RWPE2 (cell line): ENCODE measurements around the gene TMEM9.

Source experiments
- ATAC-seq: fragments of 200-7000 bp; cut with Tn5 transposase; 3 replicates; pipeline ENCODE4 v1.9.1; 2021; ENCODE audit warnings: low read depth
- DNase-seq: peaks from one replicate; pipeline ENCODE4 v3.0.0-alpha.2; 2020; ENCODE audit warnings: low spot score
- H3K27ac ChIP-seq: fragments of 450-650 bp; 2 replicates; pipeline ENCODE4 v1.5.1; 2017; ENCODE audit warnings: mild to moderate bottlenecking; ENCODE audit not compliant: poor library complexity, severe bottlenecking
- H3K27me3 ChIP-seq: fragments of 250-450 bp; sonication (Bioruptor Pico); 2 replicates; pipeline ENCODE4 v1.5.1; 2021; ENCODE audit warnings: mild to moderate bottlenecking, moderate library complexity; ENCODE audit not compliant: insufficient read depth, poor library complexity, severe bottlenecking
- H3K36me3 ChIP-seq: fragments of 250-450 bp; sonication (Bioruptor Pico); 2 replicates; pipeline ENCODE4 v1.5.1; 2020; ENCODE audit warnings: low read depth, mild to moderate bottlenecking, moderate library complexity
- H3K4me1 ChIP-seq: fragments of 250-450 bp; sonication (Bioruptor Pico); 2 replicates; pipeline ENCODE4 v1.5.1; 2021; ENCODE audit warnings: mild to moderate bottlenecking, moderate library complexity; ENCODE audit not compliant: insufficient read depth, poor library complexity, severe bottlenecking
- H3K4me3 ChIP-seq: fragments of 250-450 bp; sonication (Bioruptor Pico); 2 replicates; pipeline ENCODE4 v1.5.1; 2021; ENCODE audit warnings: mild to moderate bottlenecking, moderate library complexity; ENCODE audit not compliant: severe bottlenecking
- H3K9me3 ChIP-seq: fragments of 250-450 bp; sonication (Bioruptor Pico); 2 replicates; pipeline ENCODE4 v1.5.1; 2021; ENCODE audit warnings: mild to moderate bottlenecking, moderate library complexity; ENCODE audit not compliant: severe bottlenecking
- CTCF ChIP-seq: fragments of 450-650 bp; IDR thresholded peaks from one replicate; pipeline ENCODE4 v1.5.1; 2017; ENCODE audit warnings: mild to moderate bottlenecking, moderate library complexity; ENCODE audit not compliant: poor library complexity, severe bottlenecking

Gene TMEM9

GRCh38 chr1:201137579-201138310 lies 16.5 kb downstream of the TMEM9 start:
- TF ChIP-seq CTCF, result no peak
- Histone ChIP-seq H3K4me1 (no peaks in the 10 kb centered on the region), H3K9me3 (no peaks in the 10 kb centered on the region), H3K4me3 (no peak overlapping the region), H3K27ac (no peak overlapping the region), H3K27me3 (no peaks in the 10 kb centered on the region), H3K36me3 (peaks cover 27% of the 10 kb centered on the region)
- ATAC-seq, result peak; percentile 54
- DNase-seq, result no peak

- Histone ChIP-seq H3K4me3 (no peak overlapping the region), H3K36me3 (peaks cover 20% of the 10 kb centered on the region), H3K27me3 (no peaks in the 10 kb centered on the region), H3K9me3 (no peaks in the 10 kb centered on the region), H3K27ac (no peak overlapping the region), H3K4me1 (no peaks in the 10 kb centered on the region)
- DNase-seq (no peak), ATAC-seq (no peak)
- no peak for TF ChIP-seq CTCF
Observed at GRCh38 chr1:201137024-201137392, 17.3 kb downstream of the TMEM9 start.

DNA sequence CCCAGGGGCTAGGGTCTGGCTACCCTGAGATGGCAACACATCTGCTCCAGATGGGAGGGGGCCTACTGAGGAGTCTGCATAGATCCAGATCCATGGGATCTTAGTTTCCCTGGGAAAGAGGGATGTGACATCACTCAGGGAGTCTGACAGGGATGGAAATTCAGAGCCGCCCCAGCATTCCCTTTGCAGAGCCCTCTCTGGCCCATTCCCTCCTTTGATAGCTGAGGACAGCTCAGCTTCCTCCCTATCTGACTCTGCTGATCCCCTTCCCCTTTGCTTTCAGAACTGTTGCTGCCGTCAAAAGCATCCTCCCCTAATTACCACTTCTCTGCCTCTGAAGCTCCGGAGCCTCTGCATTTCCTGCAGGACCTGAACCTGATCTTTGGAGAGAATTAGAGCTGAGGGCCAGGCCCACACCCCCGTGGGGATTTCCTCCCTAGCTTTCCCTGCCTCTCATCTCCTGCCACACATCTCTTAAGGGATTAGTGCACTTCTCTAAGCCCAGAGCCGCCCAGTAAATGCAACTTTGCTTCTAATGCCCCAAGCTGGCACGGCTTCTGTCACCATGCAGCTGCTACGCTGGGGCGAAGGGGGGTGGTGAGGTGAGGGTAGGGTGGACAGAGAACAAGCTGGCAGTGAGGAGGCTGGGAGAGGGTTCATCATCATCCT lies 17.8 kb downstream of the TMEM9 start:
- Histone ChIP-seq H3K27me3 (no peaks in the 10 kb centered on the region), H3K4me1 (no peaks in the 10 kb centered on the region), H3K36me3 (peaks cover 17% of the 10 kb centered on the region), H3K27ac (no peak overlapping the region), H3K9me3 (no peaks in the 10 kb centered on the region), H3K4me3 (no peak overlapping the region)
- ATAC-seq (no peak), DNase-seq (no peak)
- TF ChIP-seq CTCF, result no peak

GRCh38 chr1:201134405-201134804 lies 19.9 kb downstream of the TMEM9 start:
- H3K27me3 ChIP-seq, result no peaks in the 10 kb centered on the region
- peaks cover 6% of the 10 kb centered on the region; the same call in 1 of the 2 replicates for H3K36me3 ChIP-seq
- H3K9me3 ChIP-seq, result no peaks in the 10 kb centered on the region
- H3K4me3 ChIP-seq, result no peak overlapping the region
- no peaks in the 10 kb centered on the region for H3K4me1 ChIP-seq
- DNase-seq (no peak), ATAC-seq (no peak)
- H3K27ac ChIP-seq, result no peak overlapping the region
- no peak for TF ChIP-seq CTCF

- H3K4me1 ChIP-seq, result no peaks in the 10 kb centered on the region
- no peak for DNase-seq
- no peak for TF ChIP-seq CTCF
Observed at GRCh38 chr1:201131398-201131797, 22.9 kb downstream of the TMEM9 start.

More at GRCh38 chr1:201131398-201131797, 22.9 kb downstream of the TMEM9 start:
- no peak for ATAC-seq
- Histone ChIP-seq H3K9me3 (no peaks in the 10 kb centered on the region), H3K36me3 (no peaks in the 10 kb centered on the region), H3K27ac (no peak overlapping the region), H3K27me3 (no peaks in the 10 kb centered on the region), H3K4me3 (no peak overlapping the region)
